ENCODE measurements around the gene HOXA3.
A peak's percentile ranks its signal among the peaks of the same experiment; 100 is the strongest.

HOXA3 gene

DNA sequence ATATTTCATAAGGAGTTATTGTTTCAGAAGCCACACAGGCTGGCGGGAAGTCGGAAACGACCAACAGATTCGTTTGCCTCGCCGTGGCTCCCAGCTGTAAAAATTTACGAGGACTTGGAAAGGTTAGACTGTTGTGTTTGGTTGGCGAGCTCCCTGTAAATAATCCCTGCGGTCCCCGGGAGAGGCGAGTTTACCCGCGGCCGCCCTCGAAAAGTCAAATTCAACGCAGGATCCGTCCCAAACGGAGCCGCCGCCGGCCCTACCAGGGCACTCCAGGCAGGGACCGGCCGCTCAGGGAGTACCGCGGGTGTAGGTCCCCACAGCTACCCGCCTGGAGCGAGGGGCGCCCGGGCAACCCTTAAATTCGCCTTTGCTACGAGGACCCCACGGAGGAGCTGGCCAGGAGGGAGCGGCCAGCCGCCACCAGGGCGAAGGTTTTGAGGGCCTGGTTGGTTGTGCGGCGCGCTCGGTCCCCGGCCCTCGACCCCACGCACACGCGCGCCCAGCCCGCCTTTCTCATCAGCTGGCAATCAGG, 13.7 kb upstream of the HOXA3 start:
- no peak for DNase-seq (ENCODE audit: low spot score)

DNA sequence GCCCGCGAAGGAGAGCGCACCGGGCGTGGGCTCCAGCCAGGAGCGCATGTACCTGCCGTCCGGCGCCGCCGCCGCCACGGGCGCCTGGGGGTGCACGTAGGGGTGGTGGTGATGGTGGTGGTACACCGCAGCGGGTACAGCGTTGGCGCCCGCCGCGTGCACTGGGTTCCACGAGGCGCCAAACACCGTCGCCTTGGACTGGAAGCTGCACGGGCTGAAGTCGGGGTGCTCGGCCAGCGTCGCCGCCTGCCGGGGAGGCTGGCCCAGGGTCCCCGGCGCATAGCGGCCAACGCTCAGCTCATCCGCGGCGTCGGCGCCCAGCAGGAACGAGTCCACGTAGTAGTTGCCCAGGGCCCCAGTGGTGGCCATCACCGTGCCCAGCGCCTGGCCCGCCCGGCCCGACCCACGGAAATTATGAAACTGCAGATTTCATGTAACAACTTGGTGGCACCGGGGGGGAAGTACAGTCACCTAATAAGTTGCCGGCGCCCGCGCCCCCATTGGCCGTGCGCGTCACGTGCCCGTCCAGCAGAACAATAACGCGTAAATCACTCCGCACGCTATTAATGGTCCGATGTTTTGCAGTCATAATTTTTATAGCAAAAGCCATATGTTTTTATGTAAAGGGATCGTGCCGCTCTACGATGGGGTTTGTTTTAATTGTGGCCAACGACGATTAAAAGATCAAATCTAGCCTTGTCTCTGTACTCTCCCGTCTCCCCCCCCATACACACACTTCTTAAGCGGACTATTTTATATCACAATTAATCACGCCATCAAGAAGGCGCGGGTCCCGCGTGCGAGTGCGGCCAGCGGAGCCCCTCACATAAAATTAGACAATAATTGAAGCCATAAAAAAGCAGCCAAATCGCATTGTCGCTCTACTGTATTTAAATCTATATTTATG, 13.0 kb upstream of the HOXA3 start, which contains the start of gene HOXA9:
HOXA9 (minus strand) TSS at position 449 of the 907 bp plus-strand sequence; CDS start at position 369, 80 bp downstream.
- no peak for DNase-seq (ENCODE audit: low spot score)

DNA sequence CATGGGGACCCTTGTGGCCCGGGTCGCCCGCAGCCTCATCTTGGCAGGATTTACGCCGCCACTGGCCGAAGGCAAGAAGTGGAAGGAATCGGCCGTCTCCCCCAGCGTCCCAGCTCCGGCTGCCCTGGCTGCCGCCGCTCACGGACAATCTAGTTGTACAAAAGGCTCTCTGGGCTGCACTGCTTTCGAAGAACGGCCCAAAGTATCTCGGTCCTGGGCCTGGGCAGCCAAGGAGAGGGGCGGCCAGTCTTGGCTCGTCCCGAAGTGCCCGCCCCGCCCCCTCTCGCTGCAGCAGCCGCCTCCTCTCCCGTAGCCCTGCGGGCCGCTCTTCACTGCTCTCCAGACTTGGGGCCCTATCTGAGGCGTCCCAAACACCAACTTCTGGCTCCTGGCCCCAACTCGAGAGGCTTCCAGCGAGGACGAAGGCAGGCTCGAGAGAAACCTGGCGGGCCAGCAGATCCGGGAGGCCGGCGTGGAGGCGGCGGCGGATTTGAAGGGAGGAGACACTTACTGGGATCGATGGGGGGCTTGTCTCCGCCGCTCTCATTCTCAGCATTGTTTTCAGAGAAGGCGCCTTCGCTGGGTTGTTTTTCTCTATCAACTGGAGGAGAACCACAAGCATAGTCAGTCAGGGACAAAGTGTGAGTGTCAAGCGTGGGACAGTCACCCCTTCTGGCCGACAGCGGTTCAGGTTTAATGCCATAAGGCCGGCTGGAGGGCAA, 12.1 kb upstream of the HOXA3 start:
- DNase-seq (ENCODE audit: low spot score): no peak

DNA sequence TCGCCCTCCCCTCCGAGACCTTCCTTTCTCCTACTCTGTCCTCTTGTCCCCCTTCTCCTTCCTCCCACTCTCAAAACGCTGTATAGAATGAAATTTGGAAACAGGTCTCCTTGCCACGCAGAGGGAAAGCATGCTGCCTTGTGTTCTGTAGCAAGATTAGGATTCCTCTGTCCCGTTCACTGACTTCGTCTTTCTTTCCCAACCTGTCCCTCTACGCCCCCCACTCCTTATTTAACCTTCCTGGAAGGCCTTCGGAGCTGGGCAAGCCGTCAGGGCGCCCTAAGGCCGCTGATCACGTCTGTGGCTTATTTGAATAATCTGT, 11.6 kb upstream of the HOXA3 start:
- no peak for DNase-seq (ENCODE audit: low spot score)

DNA sequence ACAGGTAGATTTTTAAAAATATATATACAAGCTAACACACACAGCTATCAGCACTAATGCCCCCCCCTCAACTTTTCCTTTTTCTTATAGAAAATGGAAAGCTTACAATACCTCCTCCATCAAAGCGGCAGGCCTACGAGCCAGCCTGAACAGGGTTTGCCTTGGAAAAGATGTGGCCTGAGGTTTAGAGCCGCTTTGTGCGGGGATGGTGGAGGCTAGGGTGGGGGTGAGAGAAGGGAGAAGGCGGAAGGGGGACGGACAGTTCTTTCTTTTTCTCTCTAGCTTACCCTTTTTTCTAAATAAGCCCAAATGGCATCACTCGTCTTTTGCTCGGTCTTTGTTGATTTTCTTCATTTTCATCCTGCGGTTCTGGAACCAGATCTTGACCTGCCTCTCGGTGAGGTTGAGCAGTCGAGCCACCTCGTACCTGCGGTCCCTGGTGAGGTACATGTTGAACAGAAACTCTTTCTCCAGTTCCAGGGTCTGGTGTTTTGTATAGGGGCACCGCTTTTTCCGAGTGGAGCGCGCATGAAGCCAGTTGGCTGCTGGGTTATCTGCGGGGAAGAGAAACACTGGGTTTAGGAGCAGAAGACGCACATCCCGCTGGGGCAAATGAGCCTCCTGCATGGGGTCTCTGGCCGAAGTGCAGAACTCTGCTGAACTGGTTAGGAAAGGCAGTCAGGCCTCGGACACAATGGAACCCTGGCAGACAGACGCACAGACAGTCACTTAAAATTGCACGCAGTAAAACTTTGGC, 11.1 kb upstream of the HOXA3 start:
- DNase-seq (ENCODE audit: low spot score): no peak

DNA sequence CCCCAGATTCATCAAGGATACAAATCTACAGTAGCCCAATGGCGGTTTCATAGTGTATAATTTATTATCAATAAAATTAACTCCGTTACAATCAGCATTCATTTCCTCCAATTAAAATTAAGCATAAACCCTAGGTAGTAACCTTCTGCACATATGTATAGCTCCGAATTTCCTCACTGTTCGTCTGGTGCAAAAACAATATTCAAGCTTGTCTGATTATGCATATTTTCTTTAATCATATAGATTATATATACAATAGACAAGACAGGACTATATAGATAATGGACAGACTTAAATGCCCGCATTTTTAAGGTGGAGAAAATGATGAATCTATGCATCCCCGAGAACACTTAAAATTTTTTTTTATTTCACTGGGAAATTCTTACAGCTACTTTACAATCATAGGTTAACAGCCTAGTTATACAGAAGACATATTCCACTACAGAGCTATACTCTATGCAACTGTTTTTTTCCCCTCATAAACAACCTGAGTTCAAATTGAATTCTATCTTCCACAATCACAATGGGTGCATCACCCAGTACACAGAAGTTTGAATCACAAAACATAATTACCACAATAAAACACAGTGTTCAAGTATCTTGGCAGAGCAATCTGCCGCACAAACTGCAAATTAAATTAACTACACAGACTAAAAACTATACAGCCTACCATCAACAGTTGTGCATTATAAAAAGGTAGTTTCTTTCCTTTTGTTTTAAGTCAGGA, 10.3 kb upstream of the HOXA3 start:
- no peak for DNase-seq (ENCODE audit: low spot score)

DNA sequence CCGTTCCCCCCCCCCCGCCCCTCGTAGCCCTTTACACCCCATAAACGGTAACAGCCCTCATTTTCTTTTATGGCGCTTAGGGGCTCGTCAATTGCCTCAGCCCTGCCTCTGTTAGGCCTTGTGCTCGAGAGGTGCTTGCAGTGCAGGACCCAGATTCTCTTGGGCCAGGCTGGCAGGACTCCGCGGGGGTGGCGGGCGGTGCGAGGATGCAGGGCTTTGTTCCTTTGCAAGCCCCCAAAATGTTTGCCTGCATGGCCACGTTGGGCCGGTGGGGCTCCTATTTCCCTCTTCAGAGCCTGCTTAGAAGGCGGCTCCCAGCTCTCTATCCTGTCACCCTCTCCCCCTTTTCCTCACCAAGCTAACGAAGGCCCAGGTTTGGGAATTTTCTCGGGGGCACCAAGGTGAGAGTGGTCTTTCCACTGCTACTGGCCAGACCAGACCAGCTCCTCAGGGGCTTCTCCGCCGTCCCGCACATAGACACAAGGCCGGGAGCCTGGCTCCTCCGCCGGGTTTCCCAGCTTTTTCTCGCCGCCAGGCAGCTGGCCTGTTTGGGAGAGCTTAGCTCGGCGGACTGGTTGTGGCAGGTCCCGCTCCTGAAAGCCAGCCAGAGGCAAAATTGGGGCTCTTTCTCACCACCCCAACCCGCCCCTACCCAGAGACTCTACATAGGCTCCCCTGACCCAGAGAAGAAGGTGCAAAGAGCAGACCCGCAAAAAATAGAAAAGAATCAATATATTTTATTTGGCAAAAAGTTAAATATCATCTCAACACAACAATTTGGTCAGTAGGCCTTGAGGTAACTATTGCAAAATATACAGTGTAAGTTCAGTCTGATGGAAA, 9.6 kb upstream of the HOXA3 start:
- DNase-seq (ENCODE audit: low spot score): no peak

DNA sequence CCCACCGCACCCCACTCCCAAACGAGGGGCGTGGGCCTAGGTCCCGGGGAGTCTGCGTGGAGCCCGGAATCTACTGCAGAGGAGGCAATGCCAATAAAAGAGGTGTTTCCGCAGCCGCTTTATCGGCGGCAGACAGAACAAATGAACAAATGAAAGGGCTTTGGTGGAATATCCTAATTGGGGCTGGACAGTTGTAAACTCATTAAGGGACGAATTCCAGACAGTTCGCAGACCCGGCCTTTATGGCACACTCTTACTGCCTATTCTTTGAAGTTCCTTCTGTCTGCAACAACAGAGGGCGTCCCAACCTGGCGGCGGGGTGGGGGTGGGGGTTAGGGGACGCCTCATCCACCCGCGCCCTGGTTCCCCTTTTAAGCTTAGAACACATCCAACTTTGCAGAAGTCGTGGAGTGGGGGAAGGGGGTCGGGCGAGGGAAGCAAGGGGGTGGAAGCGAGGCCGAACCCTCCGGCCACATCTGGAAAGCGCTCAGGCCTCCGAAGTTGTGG, 8.9 kb upstream of the HOXA3 start:
- no peak for DNase-seq (ENCODE audit: low spot score)

DNA sequence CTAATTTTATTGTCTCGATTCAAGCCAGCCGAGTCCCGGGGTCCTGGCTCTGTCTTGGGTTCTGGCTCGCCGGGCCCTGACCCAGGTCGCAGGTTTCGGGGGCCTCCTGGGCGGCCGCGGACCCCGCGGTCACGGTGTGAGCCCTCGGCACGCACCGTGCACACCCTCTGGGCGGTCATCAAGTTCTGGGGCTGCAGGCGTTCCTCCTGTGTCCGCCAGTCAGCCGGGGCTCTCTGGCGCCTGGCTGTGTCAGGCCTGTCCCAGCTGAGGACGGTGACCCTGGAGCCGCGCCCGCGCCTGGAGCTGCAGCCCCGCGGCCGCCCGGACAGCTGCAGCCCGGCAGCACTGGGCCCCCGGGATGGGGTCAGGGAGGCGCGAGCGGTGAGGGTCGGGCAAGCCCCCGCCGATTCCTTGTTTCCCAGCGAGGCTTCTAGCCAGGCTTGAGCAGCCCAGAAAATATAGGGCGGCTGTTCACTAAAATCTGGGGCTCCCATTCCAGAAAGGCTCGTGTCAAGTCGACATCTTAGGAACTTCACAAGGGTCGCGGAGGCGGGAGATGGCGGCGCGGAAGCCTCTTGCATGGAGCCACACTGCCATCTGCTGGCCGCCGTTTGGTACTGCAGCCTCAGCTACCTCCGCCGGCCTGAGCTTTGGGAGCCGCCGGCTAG, 8.3 kb upstream of the HOXA3 start:
- peak; percentile 71 for DNase-seq (ENCODE audit: low spot score)

DNA sequence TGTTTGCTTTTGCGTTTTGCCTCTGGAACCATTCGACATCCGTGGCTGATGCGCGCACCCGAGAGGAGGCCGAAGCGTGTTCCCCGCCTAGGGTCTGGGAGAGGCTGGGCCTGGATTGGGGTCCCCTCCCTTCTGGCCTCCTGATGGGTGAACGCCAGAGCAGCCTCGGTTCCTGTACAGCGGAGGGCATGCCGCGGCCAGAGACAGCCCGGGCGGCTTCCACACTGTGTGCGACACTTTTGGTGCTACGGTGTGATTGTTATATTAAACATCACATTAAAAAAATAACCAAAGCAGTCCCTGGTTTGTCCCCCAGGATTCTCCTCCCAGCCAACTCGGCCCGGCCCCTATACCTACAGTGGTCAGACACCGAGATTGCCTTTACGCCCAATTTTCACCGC, 7.8 kb upstream of the HOXA3 start:
- DNase-seq (ENCODE audit: low spot score): no peak

DNA sequence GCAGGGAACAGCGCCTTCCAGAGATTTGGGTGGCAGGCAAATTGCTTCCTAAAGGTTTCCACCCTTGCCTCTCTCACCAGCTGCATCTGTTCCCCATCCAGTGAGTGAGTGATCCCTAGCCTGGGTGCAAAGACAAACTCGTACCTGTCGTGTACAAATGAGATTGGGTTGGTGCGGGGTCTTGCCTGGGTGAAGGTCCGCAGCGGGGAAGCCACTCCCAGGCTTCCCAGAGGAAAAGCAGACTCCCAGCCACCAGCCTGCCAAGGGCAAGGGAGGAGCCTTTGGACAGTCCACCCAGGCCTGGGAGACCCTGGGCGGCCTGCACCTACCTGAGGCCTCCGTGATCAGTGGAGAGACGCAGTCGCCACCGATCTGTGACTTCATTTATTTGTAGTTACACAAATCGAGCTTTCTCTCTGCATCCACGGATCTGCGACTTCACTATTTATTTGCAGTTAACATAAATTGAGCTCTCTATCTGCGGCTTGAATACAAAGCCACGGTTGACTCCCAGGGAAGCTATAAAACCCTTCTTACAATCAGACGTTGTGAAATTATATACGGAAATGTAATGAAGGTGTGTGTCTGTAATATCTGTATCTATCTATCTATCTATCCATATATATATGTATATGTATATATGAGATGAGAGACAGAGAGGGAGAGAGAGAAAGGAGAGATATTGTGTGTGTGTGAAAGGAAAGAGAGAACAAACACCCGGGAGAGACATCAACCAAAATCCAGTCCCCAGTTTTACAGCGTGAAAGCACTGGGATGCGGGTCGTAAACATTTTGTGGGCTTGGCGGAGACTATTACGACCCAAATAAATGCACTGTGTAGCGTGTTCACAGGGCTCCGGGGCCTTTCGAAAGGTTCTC, 7.1 kb upstream of the HOXA3 start:
- DNase-seq (ENCODE audit: low spot score): no peak

DNA sequence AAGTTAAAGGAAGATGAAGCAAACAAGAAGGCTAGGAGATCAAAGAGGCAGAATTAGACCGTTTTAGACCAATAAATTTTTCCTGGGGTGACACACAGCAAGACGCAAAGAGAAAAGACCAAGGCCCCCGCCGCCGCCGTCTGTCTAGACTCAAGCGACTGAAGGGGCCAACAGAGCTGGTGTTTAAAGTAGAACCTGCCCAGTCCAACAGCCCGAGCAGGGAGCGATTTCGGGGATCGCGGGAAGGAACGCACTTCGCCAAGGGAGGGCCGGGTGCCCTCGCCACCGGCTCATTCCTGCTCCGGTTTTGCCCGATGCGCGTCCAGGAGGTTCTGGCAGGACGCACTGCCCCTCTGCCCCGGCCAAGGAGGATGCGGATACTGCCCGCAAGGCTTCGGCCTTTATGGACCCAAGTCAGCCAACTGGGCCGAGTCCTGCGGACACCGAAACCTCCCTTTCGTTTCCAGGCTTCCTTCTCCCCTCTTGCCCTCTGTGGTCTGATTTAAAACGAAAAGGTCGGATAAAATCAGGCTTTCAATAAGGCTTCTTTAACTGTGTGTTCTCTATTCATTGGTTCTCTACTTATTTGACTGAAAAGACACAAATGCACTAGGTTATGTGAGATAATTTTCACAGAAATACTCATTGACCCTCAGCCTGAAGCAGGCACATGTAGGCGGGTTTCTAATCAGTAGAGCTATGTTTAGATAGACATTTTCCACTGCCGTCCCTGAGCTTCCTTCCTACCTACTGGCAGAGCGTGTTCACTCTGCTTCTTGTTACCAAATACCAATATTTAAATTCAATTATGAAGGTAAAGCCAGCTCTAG, 6.3 kb upstream of the HOXA3 start:
- DNase-seq (ENCODE audit: low spot score): no peak

DNA sequence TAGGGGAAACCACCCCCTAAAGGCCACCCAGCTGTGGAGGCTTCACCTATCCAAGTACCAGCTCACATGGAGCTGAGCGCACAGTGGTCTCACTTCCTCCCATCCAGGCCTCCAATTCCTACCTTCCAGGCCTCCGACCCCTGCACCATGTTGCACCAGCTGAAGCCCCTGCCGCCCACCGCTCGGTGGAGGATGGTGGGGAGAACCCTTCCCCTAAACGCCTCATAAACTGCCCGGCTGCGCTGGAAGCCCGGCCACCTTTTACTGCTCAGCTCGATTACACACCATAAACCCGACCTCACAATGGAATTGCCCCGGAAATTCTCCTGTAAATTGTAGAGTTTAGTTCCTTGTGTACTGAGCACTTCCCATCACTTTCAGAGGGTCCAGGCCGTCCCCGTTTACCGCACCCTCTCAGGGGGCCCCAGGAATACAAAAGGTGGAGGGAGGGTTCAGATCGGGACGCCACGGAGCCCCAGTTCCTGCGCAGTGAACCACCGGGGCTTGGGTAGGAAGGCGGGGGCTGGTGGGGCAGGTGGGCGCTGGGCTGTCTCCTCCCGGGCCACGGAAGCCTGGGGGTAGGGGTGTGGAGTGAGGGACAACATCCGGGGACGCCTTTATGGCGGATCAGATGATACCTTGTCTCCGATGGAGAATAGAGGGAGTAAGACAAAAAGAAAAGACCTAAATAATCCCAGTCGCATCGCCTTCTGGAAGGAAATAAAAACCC, 5.5 kb upstream of the HOXA3 start:
- no peak for DNase-seq (ENCODE audit: low spot score)

DNA sequence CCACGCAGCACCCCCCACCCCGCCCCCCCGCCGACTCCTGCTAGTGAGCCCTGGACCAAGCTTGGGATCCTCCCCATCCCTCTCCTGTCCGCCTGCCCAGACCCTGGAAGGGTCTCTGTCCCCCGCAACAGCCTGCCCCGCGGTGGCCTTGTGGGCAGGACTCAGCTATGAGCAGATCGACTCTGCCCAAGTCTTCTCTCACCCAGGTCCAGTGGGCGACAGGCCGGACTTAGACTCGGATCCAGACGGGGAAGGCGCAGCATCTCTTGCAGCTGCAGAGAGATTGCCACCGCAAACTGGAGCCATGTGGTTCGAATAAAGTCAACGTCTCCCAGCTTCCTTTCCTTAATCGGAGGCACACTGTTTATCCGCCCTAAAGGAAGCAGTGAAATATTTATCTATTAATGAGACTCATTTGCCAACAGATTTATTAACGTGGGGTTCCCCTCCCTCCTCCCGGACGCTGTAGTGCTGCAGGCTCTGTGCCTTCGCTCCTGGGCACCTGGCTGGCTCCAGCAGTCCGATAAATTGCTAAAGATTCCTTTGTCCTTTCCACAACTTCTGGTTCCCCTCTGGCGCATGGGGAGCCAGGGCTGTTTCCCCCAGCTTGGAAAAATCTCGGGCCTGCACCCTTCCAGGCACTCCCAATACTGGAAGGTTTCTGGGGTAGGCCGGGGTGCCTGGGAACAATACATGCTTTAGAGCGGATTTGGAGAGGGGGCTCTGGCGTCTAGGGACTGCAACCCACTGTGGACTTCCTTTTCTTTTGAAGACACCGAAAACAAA, 4.7 kb upstream of the HOXA3 start:
- DNase-seq (ENCODE audit: low spot score): no peak

DNA sequence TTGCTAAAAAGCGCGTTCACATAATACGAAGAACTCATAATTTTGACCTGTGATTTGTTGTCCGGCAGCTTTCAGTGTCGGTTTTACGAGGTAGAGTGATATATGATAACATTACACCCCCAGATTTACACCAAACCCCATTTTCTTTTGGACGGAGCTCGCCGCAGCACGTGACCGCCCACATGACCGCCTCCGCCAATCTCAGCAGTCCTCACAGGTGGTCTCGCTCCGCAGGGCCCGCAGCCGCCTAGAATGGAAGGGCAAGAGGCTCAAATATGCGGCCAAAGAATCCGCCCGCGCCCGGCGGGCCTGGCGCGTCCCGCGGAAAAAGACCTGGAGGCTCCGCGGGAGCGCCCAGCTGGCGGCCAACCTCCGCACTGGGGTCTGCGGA, 4.1 kb upstream of the HOXA3 start, which contains the start of gene HOXA7:
HOXA7 (minus strand) TSS at position 168 of the 391 bp plus-strand sequence; CDS start at position 38, 130 bp downstream.
- no peak for DNase-seq (ENCODE audit: low spot score)

DNA sequence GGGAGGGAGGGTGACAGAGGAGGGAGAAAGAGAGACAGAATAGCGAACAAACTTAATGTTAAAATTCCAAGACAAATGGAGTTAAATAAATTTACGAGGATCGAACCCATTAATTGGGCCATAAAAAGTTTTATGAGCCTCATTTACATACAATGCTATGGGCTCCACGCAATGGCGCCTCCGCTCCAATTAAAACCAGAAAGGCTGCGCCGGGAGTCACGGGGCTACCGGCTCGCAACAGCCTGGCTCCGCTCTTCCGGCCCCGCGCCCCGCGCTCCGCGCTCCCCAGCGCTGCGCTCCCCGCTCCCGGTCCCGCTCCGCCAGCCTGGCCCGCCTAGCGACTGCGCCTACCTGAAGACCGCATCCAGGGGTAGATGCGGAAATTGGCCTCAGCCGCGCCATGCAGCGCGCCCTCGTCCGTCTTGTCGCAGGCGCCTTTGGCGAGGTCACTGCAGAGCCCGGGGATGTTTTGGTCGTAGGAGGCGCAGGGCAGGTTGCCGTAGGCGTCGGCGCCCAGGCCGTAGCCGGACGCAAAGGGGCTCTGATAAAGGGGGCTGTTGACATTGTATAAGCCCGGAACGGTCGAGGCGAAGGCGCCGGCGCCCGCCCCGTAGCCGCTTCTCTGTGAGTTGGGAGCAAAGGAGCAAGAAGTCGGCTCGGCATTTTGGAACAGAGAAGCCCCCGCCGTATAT, 3.6 kb upstream of the HOXA3 start:
- no peak for DNase-seq (ENCODE audit: low spot score)
